SK-N-SH (cell line): ENCODE data around the gene FNDC1. TPM values are rescaled to one million over a fixed set of nuclear protein-coding genes. Genes with fewer than 3 reads are reported as not detected.
A peak's percentile ranks its signal among the peaks of the same experiment; 100 is the strongest.

ENCODE experiments used
- CTCF ChIA-PET: fragments of 300-600, 350-600 bp; formaldehyde crosslinking; extraction: SDS; loops from one replicate; lab custom pipeline; 2021; lab: Yijun Ruan, JAX
- POLR2A ChIA-PET: fragments of 350-600 bp; sonication (Branson Sonifier 250); formaldehyde crosslinking; extraction: SDS; loops from one replicate; lab custom pipeline; 2020; ENCODE audit warnings: antibody characterized with exemption, inconsistent platforms; lab: Yijun Ruan, JAX
- DNase-seq: peaks from one replicate; pipeline ENCODE4 v3.0.0; 2012
- H2AFZ ChIP-seq: fragments of 200-600 bp; sonication (generic); 2 replicates; pipeline ENCODE4 v1.8.1; 2016; ENCODE audit warnings: antibody characterized with exemption, mild to moderate bottlenecking, low read depth
- H3F3A ChIP-seq: fragments of 200-600 bp; sonication (generic); replicated peaks from 2 replicates; pipeline ENCODE3; 2016; ENCODE audit warnings: antibody characterized with exemption, mild to moderate bottlenecking; ENCODE audit not compliant: insufficient read depth
- H3K27ac ChIP-seq, 2 experiments: fragments of 200-500 bp in 1 of 2; fragments of 200-600 bp in 1 of 2; sonication (Bioruptor generic) in 1 of 2; sonication (generic), shearing (Covaris generic) in 1 of 2; 2 replicates each; pipeline versions ENCODE4 v1.5.1 to v1.6.1; 2014 to 2016; ENCODE audit warnings: low read depth in 2 of 2, inconsistent platforms in 1 of 2, low read length in 1 of 2, mild to moderate bottlenecking in 1 of 2, mixed read lengths in 1 of 2
- H3K27me3 ChIP-seq: fragments of 200-600 bp; sonication (generic), shearing (Covaris generic); 2 replicates; pipeline ENCODE4 v1.6.1; 2016; ENCODE audit warnings: mixed run types; ENCODE audit not compliant: insufficient read depth
- H3K36me3 ChIP-seq, 2 experiments: fragments of 200-500 bp in 1 of 2; fragments of 200-600 bp in 1 of 2; sonication (Bioruptor generic) in 1 of 2; sonication (generic) in 1 of 2; replicated peaks in 1 of 2; 2 replicates each; pipeline versions ENCODE3 to v1.5.1; 2014 to 2016; ENCODE audit warnings: low read length in 1 of 2, mild to moderate bottlenecking in 1 of 2; ENCODE audit not compliant: insufficient read depth in 2 of 2, control insufficient read depth in 1 of 2
- H3K4me1 ChIP-seq, 2 experiments: fragments of 200-500 bp in 1 of 2; fragments of 200-600 bp in 1 of 2; sonication (Bioruptor generic) in 1 of 2; sonication (generic), shearing (Covaris generic) in 1 of 2; 2 replicates each; pipeline versions ENCODE4 v1.5.1 to v1.6.1; 2014 to 2016; ENCODE audit warnings: low read depth in 1 of 2, low read length in 1 of 2, mixed run types in 1 of 2; ENCODE audit not compliant: insufficient read depth in 2 of 2, control insufficient read depth in 1 of 2
- H3K4me2 ChIP-seq: fragments of 200-600 bp; sonication (generic), shearing (Covaris generic); 2 replicates; pipeline ENCODE4 v1.6.1; 2017; ENCODE audit warnings: mixed run types
- H3K4me3 ChIP-seq, 2 experiments: fragments of 200-500 bp in 1 of 2; fragments of 200-600 bp in 1 of 2; sonication (Bioruptor generic) in 1 of 2; sonication (generic), shearing (Covaris generic) in 1 of 2; 2 replicates each; pipeline versions ENCODE4 v1.5.1 to v1.8.1; 2014 to 2016; ENCODE audit warnings: low read depth in 2 of 2, inconsistent platforms in 1 of 2, low read length in 1 of 2, mild to moderate bottlenecking in 1 of 2, mixed read lengths in 1 of 2, moderate library complexity in 1 of 2
- H3K79me2 ChIP-seq: fragments of 200-600 bp; sonication (generic); 2 replicates; pipeline ENCODE4 v1.8.1; 2017; ENCODE audit warnings: mild to moderate bottlenecking; ENCODE audit not compliant: insufficient read depth
- H3K9ac ChIP-seq: fragments of 200-600 bp; sonication (generic); 2 replicates; pipeline ENCODE4 v1.6.1; 2017; ENCODE audit warnings: mixed run types
- H3K9me2 ChIP-seq: fragments of 200-600 bp; sonication (generic); 2 replicates; pipeline ENCODE4 v1.6.1; 2017; ENCODE audit warnings: mixed run types
- H3K9me3 ChIP-seq: fragments of 200-600 bp; sonication (generic); 2 replicates; pipeline ENCODE4 v1.6.1; 2017; ENCODE audit warnings: mixed run types, mild to moderate bottlenecking, moderate library complexity
- H4K20me1 ChIP-seq: fragments of 200-600 bp; sonication (generic); 2 replicates; pipeline ENCODE4 v1.6.1; 2017; ENCODE audit warnings: mild to moderate bottlenecking, mixed run types; ENCODE audit not compliant: insufficient read depth
- CHD2 ChIP-seq: fragments of 150-350 bp; IDR thresholded peaks from 2 replicates; pipeline ENCODE4 v1.6.1; 2018; ENCODE audit warnings: low read length; ENCODE audit not compliant: partially characterized antibody
- ELF1 ChIP-seq: IDR thresholded peaks from 2 replicates; pipeline ENCODE4 v1.4.0; 2012
- EZH2phosphoT487 ChIP-seq: fragments of 200-600 bp; sonication (generic); IDR thresholded peaks from 2 replicates; pipeline ENCODE4 v1.6.1; 2017; ENCODE audit warnings: low read depth, mixed run types, mild to moderate bottlenecking, antibody characterized with exemption, moderate library complexity, borderline replicate concordance
- FOSL2 ChIP-seq: IDR thresholded peaks from 2 replicates; pipeline ENCODE4 v1.4.0; 2012; ENCODE audit warnings: low read depth, mild to moderate bottlenecking, moderate library complexity, borderline replicate concordance
- GATA2 ChIP-seq: sonication (generic); formaldehyde crosslinking; IDR thresholded peaks from 2 replicates; pipeline ENCODE4 v1.5.0; 2020; ENCODE audit warnings: mild to moderate bottlenecking, missing genetic modification reagents
- IRF3 ChIP-seq: fragments of 150-350 bp; IDR thresholded peaks from 2 replicates; pipeline ENCODE4 v1.6.1; 2016; ENCODE audit warnings: mild to moderate bottlenecking, low read depth, low read length
- MAX ChIP-seq: IDR thresholded peaks from 2 replicates; pipeline ENCODE4 v1.4.0; 2012; ENCODE audit warnings: low read depth
- NRF1 ChIP-seq: IDR thresholded peaks from 2 replicates; pipeline ENCODE4 v1.6.1; 2012; ENCODE audit warnings: low read depth, mild to moderate bottlenecking, low read length
- REST ChIP-seq: IDR thresholded peaks from 2 replicates; pipeline ENCODE4 v1.6.1; 2012; ENCODE audit warnings: mild to moderate bottlenecking, low read depth, low read length, moderate library complexity
- WGBS: methylation state at CpG from one replicate; pipeline ENCODE4 v1.1.6; 2017; ENCODE audit warnings: low lambda C conversion rate; 5-methylcytosine and 5-hydroxymethylcytosine counted together
- polyA plus RNA-seq, 3 experiments: library from polyadenylated mRNA; depleted of rRNA; stranded (reverse); fragments of >200 nt; gene quantifications; 2 replicates each; pipeline ENCODE4 v1.2.3, GENCODE V29; 2012

FNDC1 gene
- polyA plus RNA-seq, 1 of the 3 experiments (the other 2 are of a cell fraction): not detected

GRCh38 chr6:159170999-159171712, 2.0 kb downstream of the FNDC1 start:
- Histone ChIP-seq H3K4me1 (peaks cover 0 to 2% of the 10 kb centered on the region in 2 experiments; a peak in 1 of 4 replicates), H3K9ac (no peak overlapping the region), H2AFZ (no peak overlapping the region), H3K4me2 (peak overlapping the region; percentile 30; the same call in 1 of the 2 replicates), H4K20me1 (no peaks in the 10 kb centered on the region), H3F3A (no peaks in the 10 kb centered on the region), H3K9me3 (no peaks in the 10 kb centered on the region), H3K79me2 (no peaks in the 10 kb centered on the region), H3K4me3 (peak overlapping the region in 1 of 2 experiments; percentile 14; a peak in 1 of 4 replicates), H3K27me3 (peaks cover 68% of the 10 kb centered on the region), H3K27ac (no peak overlapping the region), H3K9me2 (no peaks in the 10 kb centered on the region), H3K36me3 (no peaks in the 10 kb centered on the region)
- WGBS: 23% methylated on average over 13 of the region's 13 CpGs
- DNase-seq: no peak
- ChIA-PET CTCF (interaction anchor here (0.7 to 5.5 kb wide), 6 partner anchors 21 to 297 kb away, joined by 3 to 85 read pairs (median 16); no protein-coding TSS in a partner anchor), POLR2A (no interaction called here)
- TF ChIP-seq FOSL2: no peak
- TF ChIP-seq REST: peak; percentile 30; the same call in 1 of the 2 replicates
- TF ChIP-seq NRF1: no peak
- no peak for TF ChIP-seq EZH2phosphoT487

GRCh38 chr6:159172091-159172491, 2.9 kb downstream of the FNDC1 start:
- no peaks in the 10 kb centered on the region for H3F3A ChIP-seq
- TF ChIP-seq GATA2 (no peak), EZH2phosphoT487 (no peak), CHD2 (no peak), MAX (no peak), FOSL2 (no peak), ELF1 (no peak), IRF3 (no peak)
- H3K9me2 ChIP-seq: no peaks in the 10 kb centered on the region
- no peak overlapping the region for H3K4me3 ChIP-seq
- no peaks in the 10 kb centered on the region for H3K79me2 ChIP-seq
- no peak overlapping the region for H2AFZ ChIP-seq
- H3K4me1 ChIP-seq: peaks cover 0 to 2% of the 10 kb centered on the region in 2 experiments; a peak in 1 of 4 replicates
- H3K27me3 ChIP-seq: peaks cover 71% of the 10 kb centered on the region
- 0% methylated on average over 1 of the region's 1 CpG for WGBS
- no peak overlapping the region for H3K4me2 ChIP-seq
- no peak overlapping the region for H3K27ac ChIP-seq
- CTCF ChIA-PET: interaction anchor here (0.8 to 5.5 kb wide), 10 partner anchors 13 to 483 kb away, joined by 3 to 85 read pairs (median 20); no protein-coding TSS in a partner anchor
- POLR2A ChIA-PET: no interaction called here
- H3K36me3 ChIP-seq: no peaks in the 10 kb centered on the region
- H3K9ac ChIP-seq: no peak overlapping the region
- H3K9me3 ChIP-seq: no peaks in the 10 kb centered on the region
- DNase-seq: no peak
- no peaks in the 10 kb centered on the region for H4K20me1 ChIP-seq
